Breast epithelium (tissue), 3 donors: ENCODE data around the gene CFAP43.

ENCODE experiments used
- CTCF ChIP-seq, 3 donors: fragments of 450-650 bp; IDR thresholded peaks; one replicate each; pipeline ENCODE4 v1.5.1; 2016 to 2017; ENCODE audit warnings: antibody characterized with exemption in 3 of 3, mild to moderate bottlenecking in 3 of 3, moderate library complexity in 3 of 3
- POLR2A ChIP-seq: fragments of 450-650 bp; IDR thresholded peaks from one replicate; pipeline ENCODE4 v1.6.1; 2016; ENCODE audit warnings: antibody characterized with exemption, mild to moderate bottlenecking, moderate library complexity
- POLR2AphosphoS5 ChIP-seq, 3 donors: sonication (generic); formaldehyde crosslinking; IDR thresholded peaks; one replicate each; pipeline ENCODE4 v1.6.1; 2017; ENCODE audit warnings: antibody characterized with exemption in 3 of 3

- TF ChIP-seq CTCF (IDR thresholded peaks at IDR 0.05): no peak
- peak; percentile 67 for TF ChIP-seq POLR2A
- peak; percentile 71 to 90 (median 82) for TF ChIP-seq POLR2AphosphoS5 (IDR thresholded peaks at IDR 0.05)
These were observed at the start of gene CFAP43 for GRCh38 chr10:104231784-104232612.
